Measurements from ENCODE around the gene DPP10.

DNA sequence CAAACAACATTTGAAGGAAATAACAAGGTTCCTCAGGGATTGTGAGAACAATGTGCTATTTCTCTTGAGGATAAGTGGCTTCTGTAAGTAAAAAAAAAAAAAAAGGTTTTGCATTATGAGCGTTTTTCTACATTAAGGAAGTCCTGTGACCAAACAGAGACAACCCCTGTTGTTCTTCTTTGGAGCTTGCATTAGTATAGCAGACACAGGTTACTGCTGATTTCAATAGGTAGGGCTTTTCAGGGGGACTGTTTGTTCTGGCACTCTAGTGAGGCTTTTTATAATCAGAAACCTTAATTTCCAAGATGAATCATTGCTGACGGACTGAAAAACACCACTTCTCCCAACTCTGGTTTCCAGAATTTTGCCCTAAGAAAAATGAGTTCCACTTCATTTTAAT is 8.2 kb downstream of the DPP10 start:
- TF ChIP-seq TAF1 (IDR thresholded peaks at IDR 0.05; ENCODE audit: low read depth) (no peak), RAD21 (IDR thresholded peaks at IDR 0.05; ENCODE audit: low read depth) (no peak), EP300 (IDR thresholded peaks at IDR 0.05; ENCODE audit: borderline replicate concordance) (no peak), CEBPB (IDR thresholded peaks at IDR 0.05) (no peak), FOXM1 (IDR thresholded peaks at IDR 0.05; ENCODE audit: borderline replicate concordance, low read depth) (no peak), TEAD4 (IDR thresholded peaks at IDR 0.05) (no peak)
- TF ChIP-seq, protein P1, sequence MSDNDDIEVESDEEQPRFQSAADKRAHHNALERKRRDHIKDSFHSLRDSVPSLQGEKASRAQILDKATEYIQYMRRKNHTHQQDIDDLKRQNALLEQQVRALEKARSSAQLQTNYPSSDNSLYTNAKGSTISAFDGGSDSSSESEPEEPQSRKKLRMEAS (IDR thresholded peaks at IDR 0.05), result no peak
- TF ChIP-seq, protein P2, sequence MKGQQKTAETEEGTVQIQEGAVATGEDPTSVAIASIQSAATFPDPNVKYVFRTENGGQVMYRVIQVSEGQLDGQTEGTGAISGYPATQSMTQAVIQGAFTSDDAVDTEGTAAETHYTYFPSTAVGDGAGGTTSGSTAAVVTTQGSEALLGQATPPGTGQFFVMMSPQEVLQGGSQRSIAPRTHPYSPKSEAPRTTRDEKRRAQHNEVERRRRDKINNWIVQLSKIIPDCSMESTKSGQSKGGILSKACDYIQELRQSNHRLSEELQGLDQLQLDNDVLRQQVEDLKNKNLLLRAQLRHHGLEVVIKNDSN (IDR thresholded peaks at IDR 0.05), result no peak

Data from Ishikawa (cell line).